GM21717 (cell line): ENCODE data around the gene YOD1.

ENCODE experiments used
- ATAC-seq: cut with Tn5 transposase; IDR thresholded peaks from one replicate; pipeline ENCODE4 v1.9.1; 2021; ENCODE audit warnings: mild to moderate bottlenecking, moderate library complexity; ENCODE audit not compliant: unreplicated experiment

YOD1 gene

GRCh38 chr1:207028884-207029650, 21.9 kb downstream of the YOD1 start:
- no peak for ATAC-seq

DNA sequence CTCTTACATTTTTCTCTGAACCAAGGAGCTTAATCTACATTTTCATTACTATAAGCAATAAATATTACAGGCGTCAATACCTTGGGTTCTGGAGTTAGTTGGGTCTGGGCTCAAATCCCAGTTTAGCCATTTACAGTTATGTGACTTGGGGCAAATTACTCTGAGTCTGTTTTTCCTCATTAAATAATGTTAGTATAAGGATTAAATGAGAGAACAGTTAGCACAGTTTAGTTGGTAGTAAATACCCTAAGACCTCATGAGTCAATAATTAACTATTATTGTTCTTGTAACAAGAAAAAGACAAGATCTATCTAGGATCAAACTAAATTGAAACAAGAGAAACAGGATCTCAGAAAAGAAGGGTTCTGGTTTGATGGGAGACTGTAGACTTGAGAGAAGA, 23.1 kb downstream of the YOD1 start:
- ATAC-seq = no peak

DNA sequence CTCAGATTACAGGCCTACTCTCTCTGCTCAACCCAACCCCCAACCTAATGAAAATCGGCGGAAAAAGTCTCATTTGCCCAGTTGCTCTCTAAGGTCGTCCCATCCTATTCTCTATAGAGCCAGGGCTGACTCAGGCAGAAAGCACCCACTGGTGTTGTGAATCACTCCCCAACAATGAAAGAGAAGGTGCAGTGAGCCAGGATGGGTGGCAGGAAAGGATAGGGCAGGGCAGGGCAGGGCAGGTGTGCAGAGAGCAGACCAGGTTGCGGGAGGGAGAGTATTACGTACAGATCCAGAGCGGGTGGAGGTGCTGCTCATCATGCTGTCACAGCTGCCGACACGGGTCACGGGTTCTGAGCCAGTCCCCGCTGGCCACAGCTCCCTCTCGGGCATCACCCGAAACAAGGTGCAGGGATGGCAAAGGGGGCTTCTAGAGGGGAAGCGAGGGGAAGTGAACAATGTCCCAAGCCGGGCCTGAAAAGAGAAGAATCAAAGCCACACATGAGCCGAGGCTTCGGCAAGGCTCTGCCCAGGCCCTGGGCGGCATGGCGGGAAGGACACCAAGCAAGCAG, 23.7 kb downstream of the YOD1 start:
- ATAC-seq = no peak

- no peak for ATAC-seq
Observed at GRCh38 chr1:207026104-207026534, 24.9 kb downstream of the YOD1 start.

DNA sequence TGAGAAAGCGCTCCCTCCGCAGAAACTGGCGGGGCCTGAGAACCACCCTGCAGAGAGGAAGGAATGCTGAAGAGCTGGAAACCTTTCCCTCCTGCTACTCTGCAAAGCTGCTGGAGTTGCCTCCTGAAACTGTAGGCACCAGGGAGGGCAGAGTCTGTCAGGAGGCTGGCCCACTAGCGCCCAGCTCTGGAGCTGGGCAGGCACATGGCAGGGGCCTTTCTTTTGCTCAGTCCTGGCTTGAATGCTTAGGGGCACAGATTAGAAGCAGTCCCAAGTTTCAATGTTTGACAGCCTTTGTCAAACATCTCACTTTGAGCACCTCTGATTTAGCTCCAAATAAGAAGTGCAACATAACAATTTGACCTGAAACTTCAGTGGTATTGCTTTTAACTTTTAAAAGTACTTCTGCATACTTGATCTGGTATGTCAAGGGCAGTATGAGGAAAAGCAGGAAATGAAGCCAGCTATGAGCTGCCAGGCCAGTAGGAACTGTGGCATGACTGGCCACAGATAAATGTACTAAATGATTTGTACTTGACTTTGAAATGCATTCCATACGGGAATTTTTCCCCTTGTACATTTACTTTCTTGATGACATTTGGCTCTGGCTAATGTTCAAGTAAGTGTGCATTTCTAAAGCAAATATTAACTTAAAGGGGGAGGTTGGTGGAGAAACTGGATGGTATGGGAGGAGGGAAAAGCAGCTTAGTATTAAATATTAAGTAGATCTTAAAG, 25.7 kb downstream of the YOD1 start:
- no peak for ATAC-seq

GRCh38 chr1:207024202-207025145, 26.5 kb downstream of the YOD1 start:
- no peak for ATAC-seq

- ATAC-seq = no peak
Observed at GRCh38 chr1:207022996-207023679, 27.9 kb downstream of the YOD1 start.

GRCh38 chr1:207021876-207022596, 29.0 kb downstream of the YOD1 start:
- no peak for ATAC-seq

DNA sequence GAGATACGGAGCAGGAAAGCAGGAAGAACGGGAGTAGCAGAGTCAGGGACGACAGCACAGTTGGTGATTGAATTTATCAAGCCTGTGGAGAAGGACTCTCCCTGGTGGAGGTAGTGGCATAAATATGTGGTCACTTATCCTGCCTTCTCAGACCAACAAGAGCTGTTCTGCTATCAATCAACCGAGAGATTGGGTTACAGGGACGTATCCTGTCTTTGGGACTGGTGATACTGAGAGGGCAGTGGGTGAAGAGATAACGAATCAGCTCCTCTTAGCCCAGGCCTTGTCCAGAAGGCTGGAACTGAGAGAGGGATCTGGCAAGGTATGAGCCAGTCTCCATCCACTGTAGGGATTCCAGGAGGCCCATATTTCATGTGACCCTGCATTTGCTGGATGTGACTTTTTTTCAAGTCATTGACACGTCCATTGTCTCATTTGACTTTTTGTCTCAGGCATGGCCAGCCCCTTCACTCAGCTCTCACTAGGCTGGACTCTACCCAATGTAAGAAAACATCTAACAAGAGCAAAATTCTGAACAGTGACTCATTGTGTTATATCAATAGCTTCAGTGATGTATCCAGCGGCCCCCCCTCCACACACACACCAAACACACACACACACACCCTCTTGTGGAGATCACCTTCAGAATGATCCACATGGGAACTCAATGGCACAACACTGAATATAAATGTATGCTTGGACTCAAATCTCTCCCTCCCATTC, 29.7 kb downstream of the YOD1 start:
- no peak for ATAC-seq

DNA sequence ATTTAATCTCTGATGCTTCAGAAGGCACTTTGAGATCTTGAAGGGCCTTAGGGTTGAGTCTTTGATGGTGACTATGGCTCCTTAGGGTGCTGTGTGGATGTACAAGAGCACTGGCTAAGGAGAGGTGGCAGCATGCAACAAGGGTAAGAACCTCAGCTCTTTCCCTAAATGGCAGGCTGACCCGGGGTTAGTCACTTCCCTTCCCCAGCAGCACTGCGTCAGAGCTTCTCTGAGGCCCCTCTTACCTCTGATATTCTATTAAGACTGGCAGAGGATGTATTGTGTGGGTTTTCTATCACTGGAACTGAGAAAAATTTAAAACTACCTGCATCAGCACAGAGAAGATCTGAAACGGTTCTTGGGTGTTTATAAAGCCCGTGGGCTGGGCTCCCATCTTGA, 30.3 kb downstream of the YOD1 start:
- no peak for ATAC-seq

DNA sequence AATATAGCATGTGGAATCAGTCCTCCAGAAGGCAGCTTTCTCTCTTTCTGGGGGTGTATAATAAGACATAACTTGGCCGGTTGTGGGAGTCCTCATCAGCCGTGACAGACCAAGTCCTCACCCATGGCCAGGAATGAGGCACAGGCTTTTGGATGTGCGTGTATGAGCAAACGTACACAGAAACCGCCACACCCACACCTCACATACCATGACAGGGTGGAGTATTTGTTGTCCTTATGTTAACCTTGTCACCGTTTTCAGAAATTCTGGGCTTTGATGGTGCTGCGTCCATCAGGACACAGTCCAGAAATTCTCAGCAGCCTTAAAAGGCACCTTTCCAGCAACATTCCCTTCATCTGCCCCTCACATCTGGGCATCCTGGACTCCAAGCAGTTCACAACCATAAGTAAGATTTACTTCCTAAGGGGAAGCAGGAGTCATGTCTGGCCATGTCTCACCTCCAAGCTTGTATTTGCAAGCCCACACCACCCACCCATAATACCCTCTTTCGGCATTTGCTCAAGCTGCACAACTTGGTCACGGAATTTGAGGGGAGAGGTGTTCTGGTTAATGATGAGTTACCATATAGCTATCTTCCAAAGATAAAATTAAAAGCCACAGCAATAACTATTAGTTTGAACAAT, 30.8 kb downstream of the YOD1 start:
- ATAC-seq = no peak

- no peak for ATAC-seq
Observed at GRCh38 chr1:207019661-207020060, 31.3 kb downstream of the YOD1 start.

DNA sequence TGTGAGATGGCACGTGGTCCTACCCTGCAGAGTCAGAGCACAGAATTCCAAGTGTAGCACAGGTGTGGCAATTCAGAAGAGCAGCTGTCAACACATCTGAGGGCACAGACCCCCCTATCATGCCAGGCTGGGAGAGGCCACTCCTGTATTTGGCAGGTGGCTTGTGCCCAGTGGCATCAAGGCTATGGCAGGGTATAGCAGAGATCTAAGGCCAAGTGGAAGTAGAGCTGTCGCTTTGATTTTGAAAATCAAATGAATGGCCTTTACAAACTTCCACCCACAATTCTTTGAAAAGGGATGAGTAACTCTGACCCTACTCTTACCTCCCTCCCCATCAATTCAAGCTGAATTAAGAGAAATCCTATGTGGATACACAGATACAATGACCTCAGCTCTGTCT, 31.8 kb downstream of the YOD1 start:
- no peak for ATAC-seq

- ATAC-seq = no peak
Observed at GRCh38 chr1:207018707-207019106, 32.3 kb downstream of the YOD1 start.

DNA sequence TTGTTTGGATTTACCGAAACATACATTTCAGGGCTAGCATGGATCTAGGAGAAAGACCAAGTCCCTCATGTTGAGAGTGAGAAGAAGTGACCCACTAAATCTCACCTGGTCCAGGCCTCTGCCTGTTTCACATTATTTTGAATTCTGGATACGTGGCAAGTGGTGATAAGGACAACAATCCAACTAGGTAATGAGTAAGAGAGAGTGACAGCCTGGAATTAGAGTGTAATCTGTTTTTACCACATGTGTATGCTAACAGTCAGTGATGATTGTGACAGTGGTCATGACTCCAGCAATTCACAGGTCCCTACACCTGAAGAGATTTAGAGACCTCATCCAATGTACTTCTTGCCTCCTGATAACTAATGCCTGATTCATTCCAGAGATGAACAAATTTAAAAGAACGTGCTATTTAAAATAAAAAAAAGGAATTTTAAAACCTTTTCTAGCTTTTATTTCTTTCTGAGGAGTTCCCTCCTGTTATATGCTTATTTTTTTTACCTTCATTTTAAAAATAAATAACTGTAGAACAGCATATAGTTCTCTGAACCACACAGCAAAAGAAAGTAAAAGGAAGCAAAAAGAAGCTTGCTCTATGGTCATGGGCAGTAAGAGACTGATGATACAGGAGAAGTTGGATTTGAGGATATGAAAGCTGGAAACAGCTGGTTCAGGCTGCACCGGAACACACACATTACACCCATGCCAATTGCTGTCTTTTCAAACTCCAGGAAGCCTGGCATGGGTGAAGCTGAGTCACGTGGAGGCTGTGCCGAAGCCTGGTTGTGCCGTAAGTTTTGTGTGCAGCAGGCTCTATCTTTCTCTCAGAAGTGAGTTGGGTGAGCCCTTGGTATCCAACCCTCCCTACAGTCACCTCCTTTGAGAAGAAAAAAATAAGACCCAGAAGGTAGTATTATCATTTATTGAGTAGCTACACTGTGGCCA, 33.1 kb downstream of the YOD1 start:
- no peak for ATAC-seq

DNA sequence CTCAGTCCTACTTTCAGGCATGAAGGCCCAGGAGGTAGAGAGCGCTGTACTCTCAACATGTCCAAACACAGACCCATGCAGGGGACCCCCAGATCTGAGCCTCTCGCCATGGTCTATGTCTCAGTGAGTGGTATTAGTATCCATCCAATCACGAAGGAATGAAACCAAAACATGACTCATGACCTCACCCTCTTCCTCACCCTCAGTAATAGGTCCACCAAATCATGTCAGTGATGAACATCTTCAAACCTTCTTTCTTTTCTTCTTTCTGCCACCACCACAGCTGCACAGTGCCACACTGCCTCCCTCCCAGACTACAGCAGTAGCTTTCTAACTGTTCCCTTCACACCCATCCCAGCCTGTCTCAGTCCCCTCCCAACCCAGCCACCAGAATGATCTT, 35.2 kb downstream of the YOD1 start:
- no peak for ATAC-seq

GRCh38 chr1:207014728-207015127, 36.3 kb downstream of the YOD1 start:
- no peak for ATAC-seq
